Measurements from ENCODE around the gene MS4A2.

- TF ChIP-seq POLR2A (IDR thresholded peaks at IDR 0.05; ENCODE audit: control extremely low read depth in 1 of 2, low read depth in 2 of 2, low read length in 2 of 2) (no peak), SUZ12 (IDR thresholded peaks at IDR 0.05; ENCODE audit: low read length) (no peak), TBP (IDR thresholded peaks at IDR 0.05; ENCODE audit: low read depth, low read length) (no peak), TAF7 (optimal IDR thresholded peaks at IDR 0.05; ENCODE audit: borderline replicate concordance, low read depth, low read length) (no peak), MAX (IDR thresholded peaks at IDR 0.05) (no peak)
Observed at GRCh38 chr11:60128376-60128775, 39.9 kb downstream of the MS4A2 start.

Data from H1 (cell line).